ENCODE measurements around the gene MYO5B.

- TF ChIP-seq CTCF (IDR thresholded peaks at IDR 0.05), result no peak
- no peak for TF ChIP-seq POLR2A (IDR thresholded peaks at IDR 0.05)
These were observed 12.4 kb downstream of the MYO5B start for GRCh38 chr18:50182511-50182910.

All from esophagus squamous epithelium (tissue), 4 donors.